ENCODE measurements around the gene RBM12. TPM values are rescaled to one million over a fixed set of nuclear protein-coding genes. Genes with fewer than 3 reads are reported as not detected.

The RBM12 gene
- polyA plus RNA-seq, 4 donors, result 6.9 to 61.6 (median 12.6) TPM

DNA sequence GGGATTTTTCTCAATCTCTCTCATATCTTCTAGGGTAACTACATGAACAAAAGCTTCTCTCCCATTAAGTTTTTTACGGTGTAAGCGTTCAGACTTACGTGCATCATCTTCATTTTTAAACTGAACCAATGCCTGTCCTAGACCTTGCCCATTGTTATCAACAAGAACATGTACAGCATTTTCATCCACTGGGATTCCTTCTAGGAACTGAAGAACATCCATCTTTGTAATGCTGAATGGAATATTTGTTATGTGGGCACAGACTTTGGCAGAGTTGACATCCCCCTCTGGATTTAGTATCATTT, 11.3 kb downstream of the RBM12 start:
- FAIRE-seq (no peak), DNase-seq (no peak)

GRCh38 chr20:35652641-35653429, 11.9 kb downstream of the RBM12 start:
- Histone ChIP-seq H3K4me1 (ENCODE audit: control insufficient read depth in 3 of 3, insufficient read depth in 2 of 3, low read depth in 1 of 3, low read length in 2 of 3) (no peaks in the 10 kb centered on the region), H3K36me3 (ENCODE audit: control insufficient read depth in 3 of 3, insufficient read depth in 2 of 3, low read depth in 1 of 3, low read length in 3 of 3) (peaks cover 17 to 25% (median 18%) of the 10 kb centered on the region in 3 donors), H3K27me3 (ENCODE audit: control insufficient read depth in 3 of 3, insufficient read depth in 3 of 3, low read length in 3 of 3) (no peaks in the 10 kb centered on the region), H3K9me3 (ENCODE audit: control insufficient read depth in 2 of 2, insufficient read depth in 1 of 2, low read depth in 1 of 2, low read length in 1 of 2) (no peaks in the 10 kb centered on the region), H3K4me3 (ENCODE audit: low read depth in 1 of 3, low read length in 3 of 3) (no peak overlapping the region), H3K27ac (ENCODE audit: low read depth in 1 of 3, low read length in 2 of 3) (no peak overlapping the region)
- no peak for FAIRE-seq
- no peak for DNase-seq
- 94 to 96% (median 95%) methylated on average over 13 of the region's 13 CpGs for WGBS, 3 donors

More for the DNA sequence above, 11.3 kb downstream of the RBM12 start:
- Histone ChIP-seq H3K4me3 (ENCODE audit: low read depth in 1 of 3, low read length in 3 of 3) (no peak overlapping the region), H3K36me3 (ENCODE audit: control insufficient read depth in 3 of 3, insufficient read depth in 2 of 3, low read depth in 1 of 3, low read length in 3 of 3) (peaks cover 17 to 25% (median 18%) of the 10 kb centered on the region in 3 donors), H3K27ac (ENCODE audit: low read depth in 1 of 3, low read length in 2 of 3) (no peak overlapping the region), H3K4me1 (ENCODE audit: control insufficient read depth in 3 of 3, insufficient read depth in 2 of 3, low read depth in 1 of 3, low read length in 2 of 3) (no peaks in the 10 kb centered on the region), H3K27me3 (ENCODE audit: control insufficient read depth in 3 of 3, insufficient read depth in 3 of 3, low read length in 3 of 3) (no peaks in the 10 kb centered on the region), H3K9me3 (ENCODE audit: control insufficient read depth in 2 of 2, insufficient read depth in 1 of 2, low read depth in 1 of 2, low read length in 1 of 2) (no peaks in the 10 kb centered on the region)
- 96 to 99% (median 97%) methylated on average over 3 of the region's 3 CpGs for WGBS, 3 donors

- DNase-seq, result no peak
Observed at GRCh38 chr20:35651958-35652357, 12.7 kb downstream of the RBM12 start.

GRCh38 chr20:35650632-35651031, 14.1 kb downstream of the RBM12 start:
- H3K27ac ChIP-seq (ENCODE audit: low read depth in 1 of 3, low read length in 2 of 3), result no peak overlapping the region
- peaks cover 18 to 22% (median 19%) of the 10 kb centered on the region in 3 donors for H3K36me3 ChIP-seq (ENCODE audit: control insufficient read depth in 3 of 3, insufficient read depth in 2 of 3, low read depth in 1 of 3, low read length in 3 of 3)
- H3K9me3 ChIP-seq (ENCODE audit: control insufficient read depth in 2 of 2, insufficient read depth in 1 of 2, low read depth in 1 of 2, low read length in 1 of 2), result no peaks in the 10 kb centered on the region
- H3K4me1 ChIP-seq (ENCODE audit: control insufficient read depth in 3 of 3, insufficient read depth in 2 of 3, low read depth in 1 of 3, low read length in 2 of 3), result no peaks in the 10 kb centered on the region
- DNase-seq (no peak), FAIRE-seq (no peak)
- WGBS, 3 donors, result 77 to 79% (median 78%) methylated on average over 3 of the region's 3 CpGs
- no peaks in the 10 kb centered on the region for H3K27me3 ChIP-seq (ENCODE audit: control insufficient read depth in 3 of 3, insufficient read depth in 3 of 3, low read length in 3 of 3)
- H3K4me3 ChIP-seq (ENCODE audit: low read depth in 1 of 3, low read length in 3 of 3), result no peak overlapping the region

More at GRCh38 chr20:35651958-35652357, 12.7 kb downstream of the RBM12 start:
- H3K9me3 ChIP-seq (ENCODE audit: control insufficient read depth in 2 of 2, insufficient read depth in 1 of 2, low read depth in 1 of 2, low read length in 1 of 2), result no peaks in the 10 kb centered on the region
- H3K4me1 ChIP-seq (ENCODE audit: control insufficient read depth in 3 of 3, insufficient read depth in 2 of 3, low read depth in 1 of 3, low read length in 2 of 3), result no peaks in the 10 kb centered on the region
- H3K36me3 ChIP-seq (ENCODE audit: control insufficient read depth in 3 of 3, insufficient read depth in 2 of 3, low read depth in 1 of 3, low read length in 3 of 3), result peaks cover 18 to 25% (median 19%) of the 10 kb centered on the region in 3 donors
- no peak overlapping the region for H3K4me3 ChIP-seq (ENCODE audit: low read depth in 1 of 3, low read length in 3 of 3)
- no peak for FAIRE-seq
- no peak overlapping the region for H3K27ac ChIP-seq (ENCODE audit: low read depth in 1 of 3, low read length in 2 of 3)
- no peaks in the 10 kb centered on the region for H3K27me3 ChIP-seq (ENCODE audit: control insufficient read depth in 3 of 3, insufficient read depth in 3 of 3, low read length in 3 of 3)

GRCh38 chr20:35648836-35649235, 15.9 kb downstream of the RBM12 start:
- H3K4me1 ChIP-seq (ENCODE audit: control insufficient read depth in 3 of 3, insufficient read depth in 2 of 3, low read depth in 1 of 3, low read length in 2 of 3), result no peaks in the 10 kb centered on the region
- H3K4me3 ChIP-seq (ENCODE audit: low read depth in 1 of 3, low read length in 3 of 3), result no peak overlapping the region
- FAIRE-seq, result no peak
- no peaks in the 10 kb centered on the region for H3K27me3 ChIP-seq (ENCODE audit: control insufficient read depth in 3 of 3, insufficient read depth in 3 of 3, low read length in 3 of 3)
- no peak for DNase-seq
- H3K36me3 ChIP-seq (ENCODE audit: control insufficient read depth in 3 of 3, insufficient read depth in 2 of 3, low read depth in 1 of 3, low read length in 3 of 3), result peaks cover 8 to 13% (median 12%) of the 10 kb centered on the region in 3 donors
- no peak overlapping the region for H3K27ac ChIP-seq (ENCODE audit: low read depth in 1 of 3, low read length in 2 of 3)
- no peaks in the 10 kb centered on the region for H3K9me3 ChIP-seq (ENCODE audit: control insufficient read depth in 2 of 2, insufficient read depth in 1 of 2, low read depth in 1 of 2, low read length in 1 of 2)

GRCh38 chr20:35644806-35645205, 19.9 kb downstream of the RBM12 start:
- H3K4me3 ChIP-seq (ENCODE audit: low read depth in 1 of 3, low read length in 3 of 3), result no peak overlapping the region
- DNase-seq (no peak), FAIRE-seq (no peak)
- 81 to 91% (median 91%) methylated on average over 2 of the region's 2 CpGs for WGBS, 3 donors
- H3K27ac ChIP-seq (ENCODE audit: low read depth in 1 of 3, low read length in 2 of 3), result no peak overlapping the region
- H3K27me3 ChIP-seq (ENCODE audit: control insufficient read depth in 3 of 3, insufficient read depth in 3 of 3, low read length in 3 of 3), result no peaks in the 10 kb centered on the region
- H3K4me1 ChIP-seq (ENCODE audit: control insufficient read depth in 3 of 3, insufficient read depth in 2 of 3, low read depth in 1 of 3, low read length in 2 of 3), result no peaks in the 10 kb centered on the region
- H3K36me3 ChIP-seq (ENCODE audit: control insufficient read depth in 3 of 3, insufficient read depth in 2 of 3, low read depth in 1 of 3, low read length in 3 of 3), result peaks cover 0 to 4% (median 2%) of the 10 kb centered on the region in 3 donors
- H3K9me3 ChIP-seq (ENCODE audit: control insufficient read depth in 2 of 2, insufficient read depth in 1 of 2, low read depth in 1 of 2, low read length in 1 of 2), result no peaks in the 10 kb centered on the region

DNA sequence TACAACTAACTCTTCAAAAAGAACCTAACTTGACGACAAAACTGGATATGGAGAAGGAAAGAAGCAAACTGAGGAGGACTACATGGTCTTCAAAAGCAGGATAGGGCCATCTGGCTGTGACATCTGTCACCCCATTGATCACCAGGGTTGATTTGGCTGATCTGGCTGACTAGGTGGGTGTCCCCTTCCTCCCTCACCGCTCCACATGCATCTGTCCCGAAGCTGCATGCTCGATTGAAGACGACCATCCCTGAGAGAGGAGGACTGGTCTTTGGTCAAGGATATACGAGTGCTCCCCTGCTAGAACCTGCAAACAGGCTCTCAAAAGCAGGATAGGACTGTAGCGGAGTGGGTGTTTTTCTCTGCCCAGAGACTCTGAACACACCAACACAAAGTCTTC, 21.7 kb downstream of the RBM12 start:
- no peaks in the 10 kb centered on the region for H3K27me3 ChIP-seq (ENCODE audit: control insufficient read depth in 3 of 3, insufficient read depth in 3 of 3, low read length in 3 of 3)
- H3K9me3 ChIP-seq (ENCODE audit: control insufficient read depth in 2 of 2, insufficient read depth in 1 of 2, low read depth in 1 of 2, low read length in 1 of 2), result no peaks in the 10 kb centered on the region
- DNase-seq, result no peak
- WGBS, 3 donors, result 92 to 97% (median 94%) methylated on average over 7 of the region's 7 CpGs
- H3K36me3 ChIP-seq (ENCODE audit: control insufficient read depth in 3 of 3, insufficient read depth in 2 of 3, low read depth in 1 of 3, low read length in 3 of 3), result peaks cover 0 to 4% (median 2%) of the 10 kb centered on the region in 3 donors
- no peak overlapping the region for H3K4me3 ChIP-seq (ENCODE audit: low read depth in 1 of 3, low read length in 3 of 3)
- no peak for FAIRE-seq
- H3K4me1 ChIP-seq (ENCODE audit: control insufficient read depth in 3 of 3, insufficient read depth in 2 of 3, low read depth in 1 of 3, low read length in 2 of 3), result no peaks in the 10 kb centered on the region
- H3K27ac ChIP-seq (ENCODE audit: low read depth in 1 of 3, low read length in 2 of 3), result no peak overlapping the region

DNA sequence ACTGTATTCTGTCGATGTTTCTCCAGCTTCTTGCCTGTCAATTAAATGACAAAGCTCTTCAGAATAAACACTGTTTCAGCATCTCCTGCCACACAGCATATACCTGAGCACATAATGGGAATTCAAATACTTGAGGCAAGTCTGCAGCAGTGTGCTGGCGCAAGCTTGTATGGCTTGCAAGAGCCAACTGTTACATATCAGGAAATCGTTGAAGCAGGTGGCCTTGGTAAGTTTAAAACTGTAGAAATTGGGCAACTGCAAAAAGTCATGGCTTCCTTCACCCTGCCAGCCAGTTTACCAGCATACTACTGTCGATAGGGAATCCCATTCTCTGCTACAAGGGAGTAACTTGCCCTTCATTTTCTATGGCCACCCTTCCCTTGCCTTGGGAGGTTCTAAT, 23.0 kb downstream of the RBM12 start:
- Histone ChIP-seq H3K4me3 (ENCODE audit: low read depth in 1 of 3, low read length in 3 of 3) (no peak overlapping the region), H3K36me3 (ENCODE audit: control insufficient read depth in 3 of 3, insufficient read depth in 2 of 3, low read depth in 1 of 3, low read length in 3 of 3) (peaks cover 0 to 4% (median 0%) of the 10 kb centered on the region in 3 donors), H3K4me1 (ENCODE audit: control insufficient read depth in 3 of 3, insufficient read depth in 2 of 3, low read depth in 1 of 3, low read length in 2 of 3) (no peaks in the 10 kb centered on the region), H3K9me3 (ENCODE audit: control insufficient read depth in 2 of 2, insufficient read depth in 1 of 2, low read depth in 1 of 2, low read length in 1 of 2) (no peaks in the 10 kb centered on the region), H3K27ac (ENCODE audit: low read depth in 1 of 3, low read length in 2 of 3) (no peak overlapping the region), H3K27me3 (ENCODE audit: control insufficient read depth in 3 of 3, insufficient read depth in 3 of 3, low read length in 3 of 3) (no peaks in the 10 kb centered on the region)
- FAIRE-seq (no peak), DNase-seq (no peak)
- 81 to 93% (median 89%) methylated on average over 4 of the region's 4 CpGs for WGBS, 3 donors

DNA sequence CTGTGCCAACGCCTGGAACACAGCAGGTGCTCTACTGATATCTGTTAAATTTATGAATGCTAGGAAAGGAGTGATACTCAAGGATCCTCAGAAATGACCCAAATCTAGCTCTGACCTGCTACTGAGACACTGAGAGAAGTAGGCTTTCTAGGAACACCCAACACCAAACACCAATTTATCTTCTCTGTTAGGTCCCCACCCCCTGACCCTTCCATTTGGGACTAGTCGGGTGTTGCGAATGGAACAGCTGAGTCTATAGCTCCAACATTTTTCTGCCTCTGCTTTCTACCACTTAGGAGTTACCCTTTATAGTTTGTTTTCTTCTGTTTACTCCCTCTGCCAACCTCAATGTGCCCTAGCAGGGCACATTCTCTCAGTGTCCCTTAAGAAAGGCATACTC, 24.0 kb downstream of the RBM12 start:
- Histone ChIP-seq H3K4me1 (ENCODE audit: control insufficient read depth in 3 of 3, insufficient read depth in 2 of 3, low read depth in 1 of 3, low read length in 2 of 3) (peaks cover 0 to 5% (median 2%) of the 10 kb centered on the region in 3 donors), H3K36me3 (ENCODE audit: control insufficient read depth in 3 of 3, insufficient read depth in 2 of 3, low read depth in 1 of 3, low read length in 3 of 3) (peaks cover 0 to 4% (median 0%) of the 10 kb centered on the region in 3 donors), H3K27me3 (ENCODE audit: control insufficient read depth in 3 of 3, insufficient read depth in 3 of 3, low read length in 3 of 3) (no peaks in the 10 kb centered on the region), H3K4me3 (ENCODE audit: low read depth in 1 of 3, low read length in 3 of 3) (no peak overlapping the region), H3K9me3 (ENCODE audit: control insufficient read depth in 2 of 2, insufficient read depth in 1 of 2, low read depth in 1 of 2, low read length in 1 of 2) (no peaks in the 10 kb centered on the region), H3K27ac (ENCODE audit: low read depth in 1 of 3, low read length in 2 of 3) (no peak overlapping the region)
- no peak for FAIRE-seq
- no peak for DNase-seq
- WGBS, 3 donors, result 75 to 85% (median 79%) methylated on average over 3 of the region's 3 CpGs

Measured in small intestine (tissue), 7 donors.